ENCODE data around the gene CACNA1S. TPM values are rescaled to one million over a fixed set of nuclear protein-coding genes. Genes with fewer than 3 reads are reported as not detected.

CACNA1S gene
- polyA plus RNA-seq, 3 donors from 2014 or later = not detected

- Mint-ChIP-seq H3K9me3 (no peaks in the 10 kb centered on the region), H3K4me1 (peaks cover 95 to 96% of the 10 kb centered on the region in 2 donors), H3K4me3 (peak overlapping the region in 3 of 5 donors; percentile 15 to 54 (median 40)), H3K27me3 (ENCODE audit: low read depth in 3 of 3) (peaks cover 3 to 11% (median 4%) of the 10 kb centered on the region in 3 donors), H3K36me3 (no peaks in the 10 kb centered on the region), H3K27ac (peak overlapping the region; percentile 88 to 100 (median 100))
- DNase-seq = no peak
Observed at GRCh38 chr1:201017828-201018163, 94.4 kb downstream of the CACNA1S start.

DNA sequence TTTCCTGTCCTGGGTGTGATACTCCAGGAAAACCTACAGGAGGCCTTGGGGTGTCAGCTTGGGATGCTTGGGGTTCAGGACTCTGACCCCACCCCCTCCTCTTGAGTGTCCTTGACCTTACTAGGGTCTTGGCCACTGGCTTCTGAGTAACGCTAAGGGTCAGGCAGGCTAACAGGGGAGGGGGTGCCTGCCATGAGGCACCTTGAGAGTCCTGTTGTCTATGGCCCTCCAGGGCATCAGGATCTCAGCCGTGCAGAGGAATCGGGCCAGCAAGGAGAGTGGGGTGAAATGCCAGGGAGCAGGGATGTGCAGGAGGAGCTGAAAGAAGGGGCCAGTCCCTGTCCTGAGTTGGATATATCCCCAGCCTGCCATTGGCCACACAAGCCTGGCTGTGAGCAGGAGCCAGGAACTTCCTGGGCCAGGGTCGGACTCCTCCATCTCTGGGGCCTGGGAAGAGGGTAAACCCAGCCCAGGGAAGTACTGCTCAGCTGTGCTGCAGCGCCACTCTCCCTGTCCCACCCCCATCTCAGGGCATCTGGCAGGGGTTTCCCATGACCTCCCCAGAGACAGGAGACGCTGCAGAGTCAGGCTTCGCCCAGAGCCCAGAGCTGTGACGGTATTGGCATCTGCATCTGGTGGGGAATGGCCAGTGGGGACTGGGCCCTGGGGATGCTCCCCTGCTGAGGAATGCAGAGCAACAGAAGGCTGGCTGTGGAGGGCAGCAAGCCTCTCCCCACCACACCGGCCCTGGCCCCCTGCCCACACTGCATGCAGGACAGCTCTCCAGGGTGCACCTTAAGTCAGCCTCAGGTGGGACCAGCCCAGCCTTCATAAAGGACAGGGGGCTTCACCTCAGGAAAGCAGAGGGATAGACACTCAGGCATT is 95.0 kb downstream of the CACNA1S start:
- Mint-ChIP-seq H3K36me3 (no peaks in the 10 kb centered on the region), H3K27ac (peak overlapping the region; percentile 24 to 100 (median 74)), H3K4me3 (peak overlapping the region in 3 of 5 donors; percentile 21 to 50 (median 36)), H3K9me3 (no peaks in the 10 kb centered on the region), H3K27me3 (ENCODE audit: low read depth in 3 of 3) (peaks cover 0 to 5% (median 4%) of the 10 kb centered on the region in 3 donors), H3K4me1 (peaks cover 95 to 96% of the 10 kb centered on the region in 2 donors)
- no peak for DNase-seq

DNA sequence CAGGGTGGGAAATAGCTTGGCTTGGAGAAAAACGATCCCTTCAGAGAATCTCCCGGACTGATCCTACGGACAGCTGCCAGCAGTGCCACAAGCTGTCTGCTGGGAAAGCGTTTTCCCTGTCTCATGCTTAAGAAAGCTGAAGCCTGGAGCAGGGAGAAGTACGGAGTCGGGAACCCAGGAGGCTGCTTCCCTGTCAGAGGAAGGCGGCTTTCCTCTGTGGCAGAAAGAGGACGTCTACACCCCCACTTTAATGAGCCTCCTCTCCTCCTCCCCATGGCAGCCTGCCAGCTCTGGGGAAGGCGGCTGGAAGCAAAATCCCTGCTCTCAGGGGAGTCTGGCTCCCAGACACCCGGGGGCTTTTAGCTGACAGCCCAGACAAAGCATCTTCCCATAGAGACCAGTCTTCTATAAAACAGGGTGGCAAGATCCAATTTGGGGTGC is 96.0 kb downstream of the CACNA1S start:
- Mint-ChIP-seq H3K27me3 (ENCODE audit: low read depth in 3 of 3) (peaks cover 0 to 5% (median 4%) of the 10 kb centered on the region in 3 donors), H3K4me1 (peaks cover 95 to 96% of the 10 kb centered on the region in 2 donors), H3K36me3 (no peaks in the 10 kb centered on the region), H3K27ac (peak overlapping the region in 5 of 6 donors; percentile 42 to 84 (median 78)), H3K4me3 (no peak overlapping the region), H3K9me3 (no peaks in the 10 kb centered on the region)
- no peak for DNase-seq

DNA sequence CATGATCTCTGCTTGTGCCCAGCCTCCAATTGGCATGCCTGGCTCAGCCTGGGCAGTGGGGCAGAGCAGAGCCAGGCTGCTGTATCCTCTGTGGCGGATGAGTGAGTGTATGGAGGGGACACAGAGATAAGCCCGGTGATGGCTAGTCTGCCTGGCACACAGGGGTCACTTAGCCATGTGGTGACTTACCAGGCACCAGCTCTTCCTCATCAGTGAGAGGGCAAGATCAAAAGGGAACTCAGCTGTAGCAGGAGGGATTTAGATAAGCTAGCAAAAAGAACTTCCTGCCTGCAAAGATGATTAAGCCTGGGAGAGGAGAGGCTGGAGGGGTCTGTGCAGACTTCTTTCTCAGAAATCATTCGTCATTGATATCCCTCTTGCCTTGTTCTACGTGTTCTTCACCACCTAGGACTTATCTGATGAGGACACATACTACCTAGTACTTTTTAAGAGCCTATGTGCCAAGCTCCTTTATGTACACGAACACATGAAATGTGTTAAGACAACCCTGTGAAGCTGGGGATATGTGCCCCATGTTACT is 96.6 kb downstream of the CACNA1S start:
- peaks cover 92 to 94% of the 10 kb centered on the region in 2 donors for H3K4me1 Mint-ChIP-seq
- no peak for DNase-seq
- peak overlapping the region; percentile 42 to 84 (median 78) for H3K27ac Mint-ChIP-seq
- H3K36me3 Mint-ChIP-seq = no peaks in the 10 kb centered on the region
- no peaks in the 10 kb centered on the region for H3K9me3 Mint-ChIP-seq
- H3K27me3 Mint-ChIP-seq (ENCODE audit: low read depth in 3 of 3) = peaks cover 0 to 5% (median 4%) of the 10 kb centered on the region in 3 donors
- peak overlapping the region in 4 of 5 donors; percentile 21 to 54 (median 38) for H3K4me3 Mint-ChIP-seq

GRCh38 chr1:201014816-201015200 is 97.4 kb downstream of the CACNA1S start:
- peaks cover 88 to 91% of the 10 kb centered on the region in 2 donors for H3K4me1 Mint-ChIP-seq
- no peak for DNase-seq
- H3K27ac Mint-ChIP-seq = peak overlapping the region in 3 of 6 donors; percentile 32 to 68 (median 45)
- no peaks in the 10 kb centered on the region for H3K9me3 Mint-ChIP-seq
- peak overlapping the region; percentile 2 to 13 (median 9) for H3K4me3 Mint-ChIP-seq
- H3K36me3 Mint-ChIP-seq = no peaks in the 10 kb centered on the region
- peaks cover 0 to 5% (median 4%) of the 10 kb centered on the region in 3 donors for H3K27me3 Mint-ChIP-seq (ENCODE audit: low read depth in 3 of 3)

DNA sequence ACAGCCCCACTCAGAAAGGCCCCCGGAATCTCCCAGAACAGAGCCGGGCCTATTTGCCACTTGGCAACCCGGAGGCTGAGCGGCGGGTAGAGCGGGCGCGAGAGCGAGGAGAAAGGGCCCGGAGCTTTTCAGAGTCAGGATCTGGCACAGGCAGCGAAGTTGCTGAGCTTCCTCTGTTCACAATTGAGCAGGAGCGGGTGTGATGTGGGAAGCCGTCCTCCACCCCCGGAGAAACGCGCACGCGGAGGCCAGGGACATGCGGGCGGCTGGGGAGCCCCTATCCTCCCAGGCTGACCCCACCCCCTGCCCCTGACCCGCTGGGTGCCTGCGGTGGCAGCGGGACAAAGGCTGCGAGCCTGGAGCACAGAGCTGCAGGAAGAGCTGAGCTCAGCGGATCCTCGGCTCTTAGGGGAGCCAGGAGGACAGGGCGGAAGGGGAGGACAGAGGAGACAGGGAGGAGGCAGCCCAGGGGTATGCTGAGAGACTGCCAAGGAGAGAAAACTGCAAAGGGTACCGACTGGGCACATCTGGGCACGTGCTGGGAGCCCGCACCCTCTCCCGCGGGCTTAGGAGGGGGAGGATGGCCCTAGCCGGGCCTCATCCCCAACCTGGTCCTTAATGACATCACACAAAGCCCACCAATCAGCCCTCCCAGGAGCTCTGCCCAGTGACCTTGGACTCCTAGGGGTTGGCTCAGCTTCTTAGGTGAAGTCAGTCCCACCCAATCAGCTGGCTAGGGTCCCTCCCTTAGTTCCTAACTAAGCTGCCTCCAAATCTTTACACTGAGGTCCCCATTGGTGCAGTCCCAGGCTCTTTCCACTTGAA is 98.0 kb downstream of the CACNA1S start:
- no peaks in the 10 kb centered on the region for H3K9me3 Mint-ChIP-seq
- no peaks in the 10 kb centered on the region for H3K36me3 Mint-ChIP-seq
- H3K4me1 Mint-ChIP-seq = peaks cover 88 to 91% of the 10 kb centered on the region in 2 donors
- peaks cover 0 to under 1% (median under 1%) of the 10 kb centered on the region in 3 donors for H3K27me3 Mint-ChIP-seq (ENCODE audit: low read depth in 3 of 3)
- H3K27ac Mint-ChIP-seq = peak overlapping the region in 4 of 6 donors; percentile 7 to 79 (median 38)
- no peak for DNase-seq
- H3K4me3 Mint-ChIP-seq = peak overlapping the region in 4 of 5 donors; percentile 2 to 57 (median 11)

- no peaks in the 10 kb centered on the region for H3K9me3 Mint-ChIP-seq
- peak overlapping the region; percentile 58 to 79 (median 68) for H3K27ac Mint-ChIP-seq
- peaks cover 88 to 90% of the 10 kb centered on the region in 2 donors for H3K4me1 Mint-ChIP-seq
- H3K4me3 Mint-ChIP-seq = peak overlapping the region; percentile 28 to 57 (median 46)
- H3K36me3 Mint-ChIP-seq = no peaks in the 10 kb centered on the region
- DNase-seq = no peak
- no peaks in the 10 kb centered on the region for H3K27me3 Mint-ChIP-seq (ENCODE audit: low read depth in 3 of 3)
Observed at GRCh38 chr1:201013031-201013485, 99.2 kb downstream of the CACNA1S start.

DNA sequence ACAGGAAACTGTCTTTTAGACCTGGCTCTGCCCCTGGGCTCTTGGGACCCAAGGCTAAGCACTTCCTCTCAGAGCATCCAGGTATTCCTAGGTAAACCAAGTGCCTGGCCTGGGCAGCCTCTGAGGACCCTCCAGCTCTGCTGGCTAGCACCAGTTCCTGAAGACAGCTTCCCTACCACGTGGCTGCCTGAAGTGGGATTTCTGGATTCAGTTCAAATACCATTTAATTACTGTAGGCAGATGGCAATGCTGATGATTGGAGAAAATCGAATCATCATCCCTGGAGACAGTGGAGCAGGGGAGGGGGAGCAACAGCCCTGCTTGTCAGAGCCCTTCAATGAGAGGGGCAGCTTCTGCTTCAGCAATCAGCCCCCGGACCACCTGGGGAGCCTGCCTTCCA is 100.6 kb downstream of the CACNA1S start:
- Mint-ChIP-seq H3K9me3 (no peaks in the 10 kb centered on the region), H3K4me3 (peak overlapping the region in 2 of 5 donors; percentile 10 to 29), H3K27ac (peak overlapping the region in 3 of 6 donors; percentile 8 to 54 (median 50)), H3K4me1 (peaks cover 73 to 76% of the 10 kb centered on the region in 2 donors), H3K36me3 (no peaks in the 10 kb centered on the region), H3K27me3 (ENCODE audit: low read depth in 3 of 3) (no peaks in the 10 kb centered on the region)
- DNase-seq = no peak

DNA sequence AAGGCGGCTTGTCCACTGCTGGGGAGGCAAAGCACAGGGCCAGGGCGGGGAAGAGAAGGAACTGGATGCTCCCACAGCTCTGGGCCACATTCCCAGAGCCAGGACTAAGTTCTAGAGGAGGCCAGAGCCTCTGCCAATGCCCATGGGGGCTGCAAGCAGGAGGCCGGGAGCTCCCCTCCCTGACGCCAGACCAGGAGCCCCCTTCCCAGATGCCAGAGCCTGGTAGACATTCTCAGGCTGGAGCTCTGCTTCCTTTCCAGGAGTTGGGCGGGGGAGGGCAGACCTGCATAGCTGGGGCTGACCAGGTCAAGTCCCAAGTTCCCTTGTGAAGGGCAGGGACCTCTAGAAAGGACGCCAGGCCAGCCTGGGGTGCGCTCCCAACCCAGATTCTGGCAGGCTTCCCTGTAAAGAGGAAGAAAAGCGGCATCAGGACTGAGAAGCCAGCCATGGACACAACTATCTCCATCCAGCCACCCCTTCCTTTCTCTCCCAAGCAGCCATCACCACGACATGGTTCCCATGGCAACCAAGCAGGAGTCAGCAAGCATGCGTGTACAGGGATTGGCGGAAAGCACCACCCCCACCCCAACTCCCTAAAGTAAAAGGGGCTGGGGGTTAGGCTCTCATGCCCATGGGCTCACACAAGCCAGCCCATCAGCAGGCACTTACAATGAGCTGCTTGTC is 102.1 kb downstream of the CACNA1S start:
- H3K36me3 Mint-ChIP-seq = no peaks in the 10 kb centered on the region
- peaks cover 58 to 61% of the 10 kb centered on the region in 2 donors for H3K4me1 Mint-ChIP-seq
- no peaks in the 10 kb centered on the region for H3K27me3 Mint-ChIP-seq (ENCODE audit: low read depth in 3 of 3)
- no peak for DNase-seq
- H3K4me3 Mint-ChIP-seq = peak overlapping the region in 2 of 5 donors; percentile 2 to 45
- no peaks in the 10 kb centered on the region for H3K9me3 Mint-ChIP-seq
- peak overlapping the region in 5 of 6 donors; percentile 13 to 73 (median 47) for H3K27ac Mint-ChIP-seq

DNA sequence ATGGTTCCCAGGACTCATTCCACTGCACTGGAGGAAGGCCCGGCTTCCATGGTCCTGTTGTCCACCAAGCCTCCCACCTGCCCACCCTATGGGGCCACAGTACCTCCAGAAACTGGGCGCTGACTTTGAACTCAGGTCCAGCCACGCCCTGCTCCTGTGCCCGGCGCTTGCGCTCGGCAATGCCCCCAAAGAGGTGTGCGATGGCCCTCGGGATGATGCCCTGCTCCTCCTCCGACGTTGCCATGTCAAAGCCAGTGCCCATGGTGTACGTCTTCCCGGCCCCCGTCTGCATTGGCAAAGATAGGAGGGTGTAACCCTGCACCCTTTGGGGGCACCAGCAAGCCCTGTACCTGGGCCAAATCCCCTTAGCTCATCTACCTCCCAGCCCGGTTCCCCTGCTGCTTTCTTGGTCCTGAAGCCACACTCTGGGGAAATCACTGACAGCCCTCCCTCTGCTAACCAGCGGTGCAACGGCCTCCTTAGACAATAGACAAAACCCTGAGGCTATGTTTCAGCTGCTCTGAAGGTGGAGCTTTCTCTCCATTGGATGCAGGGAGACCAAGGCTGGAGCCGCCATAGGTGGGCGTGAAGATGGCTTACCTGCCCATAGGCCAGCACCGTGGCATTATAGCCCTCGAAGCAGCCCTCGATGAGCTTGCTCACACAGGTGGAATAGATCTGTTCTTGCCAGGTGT is 103.4 kb downstream of the CACNA1S start:
- H3K27ac Mint-ChIP-seq = peak overlapping the region in 3 of 6 donors; percentile 4 to 71 (median 47)
- no peaks in the 10 kb centered on the region for H3K27me3 Mint-ChIP-seq (ENCODE audit: low read depth in 3 of 3)
- no peaks in the 10 kb centered on the region for H3K9me3 Mint-ChIP-seq
- H3K36me3 Mint-ChIP-seq = no peaks in the 10 kb centered on the region
- no peak for DNase-seq
- H3K4me1 Mint-ChIP-seq = peaks cover 49 to 52% of the 10 kb centered on the region in 2 donors
- H3K4me3 Mint-ChIP-seq = no peak overlapping the region

DNA sequence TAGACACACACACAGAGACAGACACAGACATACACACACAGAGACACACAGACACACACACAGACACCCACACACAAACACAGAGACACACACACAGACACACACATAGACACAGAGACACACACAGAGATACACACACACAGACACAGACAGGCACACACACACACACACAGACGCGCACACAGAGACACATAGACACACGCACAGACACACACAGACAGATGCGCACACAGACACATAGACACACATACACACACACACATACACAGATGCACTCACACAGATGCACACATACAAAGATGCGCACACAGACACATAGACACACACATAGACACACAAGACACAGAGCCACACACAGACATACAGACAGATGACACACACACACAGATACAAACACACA is 104.7 kb downstream of the CACNA1S start:
- Mint-ChIP-seq H3K9me3 (no peaks in the 10 kb centered on the region), H3K27me3 (ENCODE audit: low read depth in 3 of 3) (no peaks in the 10 kb centered on the region), H3K4me3 (no peak overlapping the region), H3K27ac (no peak overlapping the region), H3K36me3 (peaks cover under 1 to 6% (median 6%) of the 10 kb centered on the region in 3 donors), H3K4me1 (peaks cover 36 to 39% of the 10 kb centered on the region in 2 donors)
- DNase-seq = no peak

DNA sequence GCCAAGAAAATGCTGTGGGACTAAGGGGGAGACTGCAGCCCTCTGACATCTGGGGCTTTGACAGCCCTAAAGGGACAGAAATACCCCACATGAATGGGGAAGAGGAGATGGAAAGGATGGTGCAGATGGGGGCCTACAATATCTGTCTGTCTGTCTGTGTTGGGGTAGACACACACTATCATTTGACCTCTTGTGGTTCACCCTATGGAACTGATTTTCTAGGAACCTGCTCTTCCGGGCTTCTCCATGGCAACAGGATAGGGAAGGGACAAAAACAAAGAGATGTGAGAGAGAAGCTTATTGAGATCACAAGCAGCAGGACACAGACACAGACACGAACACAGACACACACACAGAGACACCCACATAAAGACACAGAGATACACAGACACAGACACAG is 105.8 kb downstream of the CACNA1S start:
- Mint-ChIP-seq H3K27ac (no peak overlapping the region), H3K36me3 (peaks cover 9 to 17% (median 11%) of the 10 kb centered on the region in 3 donors), H3K9me3 (no peaks in the 10 kb centered on the region)

More for the DNA sequence above, 105.8 kb downstream of the CACNA1S start:
- no peak for DNase-seq
- Mint-ChIP-seq H3K4me3 (no peak overlapping the region), H3K27me3 (ENCODE audit: low read depth in 3 of 3) (no peaks in the 10 kb centered on the region), H3K4me1 (peaks cover 26 to 29% of the 10 kb centered on the region in 2 donors)
